ENCODE results near the gene EIF4G2.

- no peak for TF ChIP-seq POLR2A (IDR thresholded peaks at IDR 0.05)
- TF ChIP-seq, protein P1, sequence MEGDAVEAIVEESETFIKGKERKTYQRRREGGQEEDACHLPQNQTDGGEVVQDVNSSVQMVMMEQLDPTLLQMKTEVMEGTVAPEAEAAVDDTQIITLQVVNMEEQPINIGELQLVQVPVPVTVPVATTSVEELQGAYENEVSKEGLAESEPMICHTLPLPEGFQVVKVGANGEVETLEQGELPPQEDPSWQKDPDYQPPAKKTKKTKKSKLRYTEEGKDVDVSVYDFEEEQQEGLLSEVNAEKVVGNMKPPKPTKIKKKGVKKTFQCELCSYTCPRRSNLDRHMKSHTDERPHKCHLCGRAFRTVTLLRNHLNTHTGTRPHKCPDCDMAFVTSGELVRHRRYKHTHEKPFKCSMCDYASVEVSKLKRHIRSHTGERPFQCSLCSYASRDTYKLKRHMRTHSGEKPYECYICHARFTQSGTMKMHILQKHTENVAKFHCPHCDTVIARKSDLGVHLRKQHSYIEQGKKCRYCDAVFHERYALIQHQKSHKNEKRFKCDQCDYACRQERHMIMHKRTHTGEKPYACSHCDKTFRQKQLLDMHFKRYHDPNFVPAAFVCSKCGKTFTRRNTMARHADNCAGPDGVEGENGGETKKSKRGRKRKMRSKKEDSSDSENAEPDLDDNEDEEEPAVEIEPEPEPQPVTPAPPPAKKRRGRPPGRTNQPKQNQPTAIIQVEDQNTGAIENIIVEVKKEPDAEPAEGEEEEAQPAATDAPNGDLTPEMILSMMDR (IDR thresholded peaks at IDR 0.05): no peak
These were observed 30.3 kb downstream of the EIF4G2 start for GRCh38 chr11:10778217-10778970.

All from Peyer's patch (tissue), 4 donors.